HepG2 (cell line): ENCODE measurements around the gene TMEM39B. TPM values are rescaled to one million over a fixed set of nuclear protein-coding genes. Genes with fewer than 3 reads are reported as not detected.

Source experiments
- ATAC-seq: fragments of 200-7000 bp; cut with Tn5 transposase; 3 replicates; pipeline ENCODE4 v1.9.1; 2020; ENCODE audit warnings: mild to moderate bottlenecking, moderate library complexity
- BruUV-seq: library from RNA; stranded (reverse); fragments of 400-500 nt; replicated peaks from 2 replicates; lab custom pipeline; 2021; lab: Mats Ljungman, UMichigan
- CTCF ChIA-PET: fragments of 300-600 bp; formaldehyde crosslinking; extraction: SDS; loops from one replicate; lab custom pipeline; 2021; ENCODE audit warnings: low total read pairs, inconsistent platforms, low intra/inter-chr PET ratio; lab: Yijun Ruan, JAX
- POLR2A ChIA-PET: fragments of 350-600 bp; sonication (Branson Sonifier 250); formaldehyde crosslinking; loops from one replicate; lab custom pipeline; 2020; ENCODE audit warnings: antibody characterized with exemption, inconsistent platforms; lab: Yijun Ruan, JAX
- DNase-seq: peaks from one replicate; pipeline ENCODE4 v3.0.0-alpha.2; 2015; ENCODE audit warnings: low spot score
- FAIRE-seq: peaks from 3 replicates; lab custom pipeline; 2011; peaks lifted over from hg19 to GRCh38; lab: Jason Lieb, UNC
- H2AFZ ChIP-seq: one replicate; pipeline ENCODE4 v1.6.1; 2011; ENCODE audit warnings: low read length, inconsistent platforms
- H3K27ac ChIP-seq: fragments of 300-600 bp; 3 replicates; pipeline ENCODE4 v1.8.0; 2011; ENCODE audit warnings: mixed run types, mild to moderate bottlenecking, mixed read lengths, low read length, inconsistent platforms; ENCODE audit not compliant: insufficient read depth; ENCODE audit errors: extremely low read length
- H3K27me3 ChIP-seq, 2 experiments: fragments of 200-600 bp in 1 of 2; 2 replicates in 1 of 2; 3 replicates in 1 of 2; pipeline versions ENCODE4 v1.6.0 to v1.8.0; 2011; ENCODE audit warnings: low read length in 2 of 2, mild to moderate bottlenecking in 2 of 2, moderate library complexity in 2 of 2, inconsistent platforms in 1 of 2; ENCODE audit not compliant: insufficient read depth in 2 of 2, control insufficient read depth in 1 of 2
- H3K36me3 ChIP-seq, 2 experiments: fragments of 200-600 bp in 1 of 2; replicated peaks in 1 of 2; 2 replicates in 1 of 2; 3 replicates in 1 of 2; pipeline versions ENCODE4 v1.5.1 to v1.8.0; 2011; ENCODE audit warnings: low read length in 2 of 2, inconsistent platforms in 1 of 2; ENCODE audit not compliant: insufficient read depth in 2 of 2, control insufficient read depth in 1 of 2
- H3K4me1 ChIP-seq: 2 replicates; pipeline ENCODE4 v1.5.1; 2012; ENCODE audit warnings: low read length, inconsistent platforms; ENCODE audit not compliant: insufficient read depth
- H3K4me2 ChIP-seq: 2 replicates; pipeline ENCODE4 v1.6.0; 2011; ENCODE audit warnings: low read depth, low read length, inconsistent platforms
- H3K4me3 ChIP-seq, 3 experiments: fragments of 200-600 bp in 1 of 3; sonication (generic), shearing (Covaris generic) in 1 of 3; replicated peaks in 1 of 3; 2 replicates each; pipeline ENCODE4 v1.5.1; 2011 to 2016; ENCODE audit warnings: low read length in 3 of 3, inconsistent platforms in 2 of 3, low read depth in 2 of 3, mild to moderate bottlenecking in 2 of 3, control low read depth in 1 of 3, mixed read lengths in 1 of 3; ENCODE audit not compliant: insufficient read depth in 1 of 3
- H3K79me2 ChIP-seq: one replicate; pipeline ENCODE4 v1.6.1; 2011; ENCODE audit warnings: low read length, inconsistent platforms; ENCODE audit not compliant: insufficient read depth
- H3K9ac ChIP-seq: 2 replicates; pipeline ENCODE4 v1.6.0; 2011; ENCODE audit warnings: mild to moderate bottlenecking, low read depth, low read length, inconsistent platforms; ENCODE audit not compliant: insufficient read depth
- H3K9me3 ChIP-seq: 2 replicates; pipeline ENCODE4 v1.5.1; 2012; ENCODE audit warnings: mild to moderate bottlenecking, low read length
- H4K20me1 ChIP-seq: 2 replicates; pipeline ENCODE4 v1.6.0; 2011; ENCODE audit warnings: inconsistent platforms, mild to moderate bottlenecking, low read length, moderate library complexity; ENCODE audit not compliant: insufficient read depth
- ARHGAP35 ChIP-seq: sonication (generic); formaldehyde crosslinking; IDR thresholded peaks from 2 replicates; pipeline ENCODE4 v1.9.0; 2022; ENCODE audit warnings: mild to moderate bottlenecking, inconsistent platforms, moderate library complexity, missing genetic modification reagents, borderline replicate concordance
- ARID3A ChIP-seq: IDR thresholded peaks from 2 replicates; pipeline ENCODE4 v1.6.1; 2012; ENCODE audit warnings: low read depth, low read length, improper control_type of control experiment
- FOSL2 ChIP-seq: sonication (generic); formaldehyde crosslinking; IDR thresholded peaks from 2 replicates; pipeline ENCODE4 v1.4.0; 2020; ENCODE audit warnings: missing genetic modification reagents
- HNRNPUL1 ChIP-seq: fragments of 200-400 bp; formaldehyde crosslinking; IDR thresholded peaks from 2 replicates; pipeline ENCODE4 v1.6.1; 2017; ENCODE audit warnings: low read depth, mild to moderate bottlenecking, low read length, moderate library complexity
- HOMEZ ChIP-seq: IDR thresholded peaks from 2 replicates; pipeline ENCODE4 v1.6.1; 2016; ENCODE audit warnings: low read depth
- IKZF4 ChIP-seq: sonication (generic); formaldehyde crosslinking; IDR thresholded peaks from 2 replicates; pipeline ENCODE4 v1.5.1; 2020; ENCODE audit warnings: borderline replicate concordance, mild to moderate bottlenecking, low read depth, missing genetic modification reagents; ENCODE audit errors: not compliant biosample characterization
- KLF9 ChIP-seq: IDR thresholded peaks from 2 replicates; pipeline ENCODE4 v1.6.1; 2016; ENCODE audit warnings: low read depth
- NFE2L2 ChIP-seq: fragments of 150-350 bp; IDR thresholded peaks from 2 replicates; pipeline ENCODE4 v1.6.1; 2014; ENCODE audit warnings: low read length
- PATZ1 ChIP-seq: sonication (generic); formaldehyde crosslinking; IDR thresholded peaks from 2 replicates; pipeline ENCODE4 v1.4.0; 2020; ENCODE audit warnings: missing genetic modification reagents
- POLR2AphosphoS2 ChIP-seq: IDR thresholded peaks from 2 replicates; pipeline ENCODE4 v1.6.1; 2011; ENCODE audit warnings: low read depth, low read length, improper control_type of control experiment
- RAD21 ChIP-seq: fragments of 450-650 bp; formaldehyde crosslinking; IDR thresholded peaks from 2 replicates; pipeline ENCODE4 v1.5.0; 2020; ENCODE audit warnings: mild to moderate bottlenecking
- WGBS: methylation state at CpG from one replicate; pipeline ENCODE4 v1.1.6; 2017; ENCODE audit warnings: low lambda C conversion rate; 5-methylcytosine and 5-hydroxymethylcytosine counted together
- in situ Hi-C: cut with HindIII; loops from 2 replicates; pipeline ENCODE4 v1.10.0; 2017; ENCODE audit warnings: low pct_unique_long_range_greater_than_20kb; ENCODE audit not compliant: extremely low pct_ligation_motif_present
- intact Hi-C: fragments of 100-400 bp; cut with micrococcal nuclease; formaldehyde crosslinking; loops from one replicate; pipeline ENCODE4 v1.10.0; 2022; ENCODE audit not compliant: unreplicated experiment
- polyA plus RNA-seq, 8 experiments: library from polyadenylated mRNA; depleted of rRNA in 3 of 8; stranded (reverse) in 7 of 8; unstranded in 1 of 8; fragments of >200 nt; fragmentation: Illumina TruSeq in 4 of 8; extraction: Trizol in 4 of 8; gene quantifications; 2 replicates each; pipeline versions ENCODE4 v1.2.1 to v1.2.3, GENCODE V29; 2011 to 2016; ENCODE audit warnings: low read depth in 4 of 8, missing spikeins in 1 of 8, mixed read lengths in 1 of 8; ENCODE audit not compliant: insufficient read depth in 1 of 8
- total RNA-seq, 5 experiments: library from RNA; depleted of rRNA; stranded (reverse); fragments of >200 nt; fragmentation: Illumina TruSeq; extraction: Trizol; gene quantifications; 2 replicates each; pipeline ENCODE4 v1.2.3, GENCODE V29; 2016; ENCODE audit warnings: low read depth in 1 of 5

TMEM39B gene
- total and polyA plus RNA-seq, 2 of the 13 experiments (the other 11 are each of a cell fraction or from before 2014, with no cell fraction given): 4.9 to 10.4 TPM

- WGBS: 94% methylated on average over 8 of the region's 8 CpGs
- FAIRE-seq (no peak), ATAC-seq (no peak), DNase-seq (no peak)
- Histone ChIP-seq H4K20me1 (no peaks in the 10 kb centered on the region), H3K9ac (no peak overlapping the region), H3K9me3 (no peaks in the 10 kb centered on the region), H2AFZ (no peak overlapping the region), H3K4me3 (no peak overlapping the region), H3K79me2 (no peaks in the 10 kb centered on the region), H3K27ac (no peak overlapping the region), H3K27me3 (no peaks in the 10 kb centered on the region), H3K4me2 (no peak overlapping the region), H3K4me1 (no peaks in the 10 kb centered on the region), H3K36me3 (peaks cover 19 to 32% of the 10 kb centered on the region in 2 experiments; a peak in 4 of 5 replicates)
- in situ Hi-C loops: no loop called here
- no TSS peak for BruUV-seq
- ChIA-PET POLR2A (interaction anchor here (1.7 kb wide), 1 partner anchor 18 kb away, joined by 5 read pairs; the partner anchor contains the start of gene TMEM39B), CTCF (no interaction called here)
- intact Hi-C loops: no loop called here
- TF ChIP-seq KLF9 (CRISPR knock-in tag) (no peak), NFE2L2 (no peak), RAD21 (CRISPR knock-in tag) (no peak), FOSL2 (CRISPR knock-in tag) (no peak), HOMEZ (CRISPR knock-in tag) (no peak), POLR2AphosphoS2 (no peak), HNRNPUL1 (no peak), PATZ1 (no peak), ARHGAP35 (no peak), ARID3A (no peak), IKZF4 (CRISPR knock-in tag) (no peak)
Observed at GRCh38 chr1:32091176-32091575, 18.4 kb downstream of the TMEM39B start.
